Spleen (tissue), 7 donors: Measurements from ENCODE around the gene FIGN.

Experiments
- CTCF ChIP-seq, 11 experiments: fragments of 200-600 bp in 7 of 11; fragments of 450-650 bp in 4 of 11; sonication (generic) in 4 of 11; IDR thresholded peaks in 8 of 11; conservative IDR thresholded peaks in 3 of 11; 1 replicate in 7 of 11; 2 replicates in 4 of 11; pipeline versions ENCODE4 v1.4.0 to v1.8.0; 2016 to 2021; ENCODE audit warnings: antibody characterized with exemption in 11 of 11, inconsistent platforms in 4 of 11, mild to moderate bottlenecking in 1 of 11
- POLR2A ChIP-seq, 3 donors: fragments of 450-650 bp; IDR thresholded peaks; one replicate each; pipeline ENCODE4 v1.5.1; 2017; ENCODE audit warnings: antibody characterized with exemption in 3 of 3, mild to moderate bottlenecking in 1 of 3
- POLR2AphosphoS5 ChIP-seq, 3 donors: sonication (generic); formaldehyde crosslinking; IDR thresholded peaks; one replicate each; pipeline ENCODE4 v1.5.1; 2017; ENCODE audit warnings: antibody characterized with exemption in 3 of 3
- donor health status: DM: no; HTN: no; CAD: no; lungs with moderate emphysema.
- donor health status: DM: no; HTN: no; CAD: no.
- donor health status: DM: no; HTN: no; CAD: no.

GRCh38 chr2:163771596-163771995 is 35.8 kb upstream of the FIGN start:
- no peak for TF ChIP-seq CTCF (IDR thresholded peaks at IDR 0.05 in 8 of 11, conservative IDR thresholded peaks at IDR 0.05 in 3 of 11)
- TF ChIP-seq POLR2A (IDR thresholded peaks at IDR 0.05) = no peak
- TF ChIP-seq POLR2AphosphoS5 (IDR thresholded peaks at IDR 0.05) = no peak
